Ascending aorta (tissue), 2 donors: ENCODE results near the gene PLAAT5. TPM values are rescaled to one million over a fixed set of nuclear protein-coding genes. Genes with fewer than 3 reads are reported as not detected.
A peak's percentile ranks its signal among the peaks of the same experiment; 100 is the strongest.

ENCODE experiments used
- DNase-seq, 2 donors: peaks; one replicate each; pipeline ENCODE4 v3.0.0-alpha.2; 2019; ENCODE audit warnings: low spot score in 2 of 2
- H3K27ac ChIP-seq, 2 donors: fragments of 200-600 bp; sonication (generic); one replicate each; pipeline ENCODE4 v1.5.1; 2016 to 2017; ENCODE audit warnings: mild to moderate bottlenecking in 1 of 2
- H3K27me3 ChIP-seq: fragments of 200-600 bp; sonication (generic); one replicate; pipeline ENCODE4 v1.5.1; 2017
- H3K36me3 ChIP-seq, 2 donors: fragments of 200-600 bp; sonication (generic); one replicate each; pipeline ENCODE4 v1.5.1; 2016
- H3K4me1 ChIP-seq, 2 donors: fragments of 200-600 bp; sonication (generic); one replicate each; pipeline ENCODE4 v1.5.1; 2016 to 2017; ENCODE audit warnings: mild to moderate bottlenecking in 1 of 2
- H3K4me3 ChIP-seq, 2 donors: fragments of 200-600 bp; sonication (generic); one replicate each; pipeline ENCODE4 v1.5.1; 2016 to 2017; ENCODE audit warnings: mild to moderate bottlenecking in 1 of 2
- H3K9me3 ChIP-seq, 2 donors: fragments of 200-600 bp; sonication (generic); one replicate each; pipeline ENCODE4 v1.5.1; 2016
- CTCF ChIP-seq, 3 experiments: fragments of 200-600 bp in 2 of 3; fragments of 450-650 bp in 1 of 3; sonication (generic) in 2 of 3; IDR thresholded peaks; one replicate each; pipeline ENCODE4 v1.5.1; 2016 to 2019; ENCODE audit warnings: antibody characterized with exemption in 3 of 3, mild to moderate bottlenecking in 1 of 3, moderate library complexity in 1 of 3
- intact Hi-C: fragments of 100-400 bp; cut with DNase I; formaldehyde crosslinking; loops from one replicate; pipeline ENCODE4 v1.15.1; 2023
- total RNA-seq: library from RNA; depleted of rRNA; stranded (reverse); fragments of >200 nt; gene quantifications from one replicate; pipeline ENCODE4 v1.1.0, GENCODE V29; 2016

Gene PLAAT5
- total RNA-seq: 0.21 TPM

GRCh38 chr11:63490551-63491239 lies at the start of gene PLAAT5:
Gene PLAAT5, minus strand, starts transcription at chr11:63491167. Its CDS starts 133 bp downstream, at chr11:63491034.
- no peak for TF ChIP-seq CTCF (IDR thresholded peaks at IDR 0.05)
- intact Hi-C loops: no loop called here
- peak within 1 kb of the TSS; percentile 64 to 66 for H3K4me3 ChIP-seq
- peaks cover 0 to 2% of the 10 kb centered on the region in 2 donors for H3K9me3 ChIP-seq
- H3K4me1 ChIP-seq: peaks cover 0 to 10% of the 10 kb centered on the region in 2 donors
- peak within 1 kb of the TSS; percentile 48 to 62 for H3K27ac ChIP-seq
- no peaks in the 10 kb centered on the region for H3K27me3 ChIP-seq
- no peaks in the 10 kb centered on the region for H3K36me3 ChIP-seq
- DNase-seq: no peak

- Histone ChIP-seq H3K36me3 (no peaks in the 10 kb centered on the region), H3K27ac (peak overlapping the region; percentile 84 to 94), H3K27me3 (no peaks in the 10 kb centered on the region), H3K9me3 (no peaks in the 10 kb centered on the region), H3K4me1 (peaks cover 7 to 15% of the 10 kb centered on the region in 2 donors), H3K4me3 (peak overlapping the region; percentile 52 to 64)
- intact Hi-C loops: loop anchor here (2.0 kb wide), 1 partner anchor 77 kb away; the partner anchor contains the start of gene PLAAT3
- TF ChIP-seq CTCF (IDR thresholded peaks at IDR 0.05): no peak
- peak; percentile 35 to 86 for DNase-seq
Observed at GRCh38 chr11:63537293-63538101, 46.5 kb upstream of the PLAAT5 start.

- TF ChIP-seq CTCF (IDR thresholded peaks at IDR 0.05): no peak
- peak within 1 kb of the TSS; percentile 52 to 64 for H3K4me3 ChIP-seq
- peak within 1 kb of the TSS; percentile 84 to 94 for H3K27ac ChIP-seq
- H3K36me3 ChIP-seq: no peaks in the 10 kb centered on the region
- intact Hi-C loops: loop anchor here (2.0 kb wide), 1 partner anchor 78 kb away; the partner anchor contains the start of gene PLAAT3
- H3K4me1 ChIP-seq: peaks cover 7 to 19% of the 10 kb centered on the region in 2 donors
- DNase-seq: peak in 1 of 2 donors; percentile 65
- no peaks in the 10 kb centered on the region for H3K9me3 ChIP-seq
- no peaks in the 10 kb centered on the region for H3K27me3 ChIP-seq
Observed at GRCh38 chr11:63536669-63537292, 45.8 kb upstream of the PLAAT5 start, which contains the start of gene PLAAT4. Gene PLAAT4, plus strand, starts transcription at chr11:63536808. Its CDS starts 61 bp downstream, at chr11:63536869.

- DNase-seq: no peak
- H3K36me3 ChIP-seq: no peaks in the 10 kb centered on the region
- intact Hi-C loops: loop anchor here (2.0 kb wide), 1 partner anchor 79 kb away; the partner anchor contains the start of gene PLAAT3
- H3K4me1 ChIP-seq: peaks cover 7 to 21% of the 10 kb centered on the region in 2 donors
- H3K9me3 ChIP-seq: no peaks in the 10 kb centered on the region
- H3K4me3 ChIP-seq: no peak overlapping the region
- peak overlapping the region; percentile 84 to 94 for H3K27ac ChIP-seq
- TF ChIP-seq CTCF (IDR thresholded peaks at IDR 0.05): no peak
- no peaks in the 10 kb centered on the region for H3K27me3 ChIP-seq
Observed at GRCh38 chr11:63535734-63536133, 44.8 kb upstream of the PLAAT5 start.

- Histone ChIP-seq H3K27me3 (no peaks in the 10 kb centered on the region), H3K9me3 (no peaks in the 10 kb centered on the region), H3K36me3 (no peaks in the 10 kb centered on the region), H3K27ac (no peak overlapping the region), H3K4me1 (peaks cover 7 to 21% of the 10 kb centered on the region in 2 donors), H3K4me3 (no peak overlapping the region)
- TF ChIP-seq CTCF (IDR thresholded peaks at IDR 0.05): no peak
- DNase-seq: no peak
- intact Hi-C loops: no loop called here
Observed at GRCh38 chr11:63534895-63535461, 44.0 kb upstream of the PLAAT5 start.
